Measurements from ENCODE around the gene BAG3. TPM values are rescaled to one million over a fixed set of nuclear protein-coding genes. Genes with fewer than 3 reads are reported as not detected.

BAG3 gene
- total RNA-seq, 4 donors from 2014 or later, result 22.5 to 85.7 (median 32.4) TPM

DNA sequence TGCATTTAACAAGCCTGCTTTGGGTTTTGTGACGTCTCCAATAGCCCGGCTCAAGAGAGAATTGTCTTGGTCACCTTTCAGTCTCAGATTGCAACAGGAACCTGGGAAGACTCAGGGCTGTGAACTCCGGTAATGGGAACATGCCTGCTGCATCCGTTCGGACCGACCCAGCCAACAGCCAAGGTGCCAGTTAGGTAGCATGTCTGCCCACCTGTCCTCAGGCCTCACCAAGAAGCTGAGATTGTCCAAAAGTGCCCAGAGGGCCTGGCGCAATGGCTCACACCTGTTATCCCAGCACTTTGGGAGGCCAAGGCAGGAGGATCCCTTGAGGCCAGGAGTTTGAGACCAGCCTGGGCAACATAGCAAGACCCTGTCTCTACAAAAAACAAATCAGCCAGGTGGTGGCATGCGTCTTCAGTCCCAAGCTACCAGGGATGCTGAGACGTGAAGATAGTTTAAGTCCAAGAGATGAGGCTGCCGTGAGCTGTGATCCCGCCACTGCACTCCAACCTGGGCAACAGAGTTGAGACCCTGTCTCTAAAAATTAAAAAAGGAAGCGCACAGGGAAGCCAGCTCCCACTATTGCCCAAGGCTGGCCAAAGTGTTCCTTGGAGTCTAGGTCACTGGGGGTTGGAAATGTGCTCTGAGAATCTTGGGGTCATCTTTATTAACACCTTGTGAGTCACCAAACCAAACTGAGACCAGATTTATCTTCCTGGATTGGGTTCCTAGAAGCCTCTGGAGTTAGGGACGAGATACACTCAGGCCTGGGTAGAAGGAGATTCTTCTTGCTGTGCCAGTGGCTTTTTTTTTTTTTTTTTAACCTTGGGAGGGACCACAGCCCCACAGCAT is 26.9 kb downstream of the BAG3 start:
- H3K27ac ChIP-seq, result peak overlapping the region; percentile 10 to 58 (median 44)
- H3K36me3 ChIP-seq, result peaks cover 0 to 40% (median 16%) of the 10 kb centered on the region in 4 donors
- intact Hi-C loops (cut with DNase I; ENCODE audit: low total_unique reads), result no loop called here
- no peaks in the 10 kb centered on the region for H3K9me3 ChIP-seq
- in situ Hi-C loops (cut with MboI; ENCODE audit: low pct_ligation_motif_present in 1 of 4, low pct_unique_long_range_greater_than_20kb in 1 of 4, low sequenced_read_pairs in 3 of 4), result loop anchor here in 1 of 4 donors (25.0 kb wide), 1 partner anchor 159 kb away; no protein-coding TSS in a partner anchor
- H3K27me3 ChIP-seq, result no peaks in the 10 kb centered on the region
- 76 to 94% methylated on average over 2 to 13 of the region's 13 CpGs for WGBS, 2 donors (ENCODE audit: low coverage in 1 of 2)
- H3K4me3 ChIP-seq, result no peak overlapping the region
- peaks cover 0 to 11% (median 2%) of the 10 kb centered on the region in 4 donors for H3K4me1 ChIP-seq
- TF ChIP-seq POLR2A (IDR thresholded peaks at IDR 0.05) (no peak), EP300 (IDR thresholded peaks at IDR 0.05; ENCODE audit: low read depth) (no peak), POLR2AphosphoS5 (IDR thresholded peaks at IDR 0.05) (no peak)
- TF ChIP-seq, protein P1, sequence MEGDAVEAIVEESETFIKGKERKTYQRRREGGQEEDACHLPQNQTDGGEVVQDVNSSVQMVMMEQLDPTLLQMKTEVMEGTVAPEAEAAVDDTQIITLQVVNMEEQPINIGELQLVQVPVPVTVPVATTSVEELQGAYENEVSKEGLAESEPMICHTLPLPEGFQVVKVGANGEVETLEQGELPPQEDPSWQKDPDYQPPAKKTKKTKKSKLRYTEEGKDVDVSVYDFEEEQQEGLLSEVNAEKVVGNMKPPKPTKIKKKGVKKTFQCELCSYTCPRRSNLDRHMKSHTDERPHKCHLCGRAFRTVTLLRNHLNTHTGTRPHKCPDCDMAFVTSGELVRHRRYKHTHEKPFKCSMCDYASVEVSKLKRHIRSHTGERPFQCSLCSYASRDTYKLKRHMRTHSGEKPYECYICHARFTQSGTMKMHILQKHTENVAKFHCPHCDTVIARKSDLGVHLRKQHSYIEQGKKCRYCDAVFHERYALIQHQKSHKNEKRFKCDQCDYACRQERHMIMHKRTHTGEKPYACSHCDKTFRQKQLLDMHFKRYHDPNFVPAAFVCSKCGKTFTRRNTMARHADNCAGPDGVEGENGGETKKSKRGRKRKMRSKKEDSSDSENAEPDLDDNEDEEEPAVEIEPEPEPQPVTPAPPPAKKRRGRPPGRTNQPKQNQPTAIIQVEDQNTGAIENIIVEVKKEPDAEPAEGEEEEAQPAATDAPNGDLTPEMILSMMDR (IDR thresholded peaks at IDR 0.05), result no peak
- no peak for DNase-seq

DNA sequence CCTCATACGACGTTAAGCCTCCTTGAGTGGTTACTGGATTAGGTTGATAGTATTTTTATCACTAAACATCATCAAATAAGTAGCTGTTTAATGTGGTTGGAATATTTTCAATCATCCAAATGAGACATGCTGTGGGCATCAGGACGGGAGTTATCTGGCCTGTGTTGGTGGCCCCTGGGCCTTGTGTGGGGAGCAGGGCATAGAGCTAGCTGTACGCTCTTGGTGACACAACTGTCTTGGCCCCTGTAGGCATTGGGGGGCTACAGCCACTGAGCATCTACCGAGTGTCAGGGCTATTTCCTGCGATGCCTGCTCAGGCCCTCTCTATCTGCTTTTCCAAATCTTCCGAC is 28.3 kb downstream of the BAG3 start:
- intact Hi-C loops (cut with DNase I; ENCODE audit: low total_unique reads), result no loop called here
- Histone ChIP-seq H3K4me3 (no peak overlapping the region), H3K9me3 (no peaks in the 10 kb centered on the region), H3K36me3 (peaks cover 0 to 28% (median 10%) of the 10 kb centered on the region in 4 donors), H3K27me3 (no peaks in the 10 kb centered on the region), H3K4me1 (peaks cover 0 to 11% (median 2%) of the 10 kb centered on the region in 4 donors), H3K27ac (peak overlapping the region in 2 of 4 donors; percentile 57 to 58)
- TF ChIP-seq EP300 (IDR thresholded peaks at IDR 0.05; ENCODE audit: low read depth) (no peak), POLR2A (IDR thresholded peaks at IDR 0.05) (no peak), POLR2AphosphoS5 (IDR thresholded peaks at IDR 0.05) (no peak)
- TF ChIP-seq, protein P1 (IDR thresholded peaks at IDR 0.05), result no peak
- in situ Hi-C loops (cut with MboI; ENCODE audit: low pct_ligation_motif_present in 1 of 4, low pct_unique_long_range_greater_than_20kb in 1 of 4, low sequenced_read_pairs in 3 of 4), result loop anchor here in 1 of 4 donors (25.0 kb wide), 1 partner anchor 158 kb away; no protein-coding TSS in a partner anchor
- WGBS, 2 donors (ENCODE audit: low coverage in 1 of 2), result 88 to 91% methylated on average over 6 to 7 of the region's 7 CpGs
- DNase-seq, result no peak

DNA sequence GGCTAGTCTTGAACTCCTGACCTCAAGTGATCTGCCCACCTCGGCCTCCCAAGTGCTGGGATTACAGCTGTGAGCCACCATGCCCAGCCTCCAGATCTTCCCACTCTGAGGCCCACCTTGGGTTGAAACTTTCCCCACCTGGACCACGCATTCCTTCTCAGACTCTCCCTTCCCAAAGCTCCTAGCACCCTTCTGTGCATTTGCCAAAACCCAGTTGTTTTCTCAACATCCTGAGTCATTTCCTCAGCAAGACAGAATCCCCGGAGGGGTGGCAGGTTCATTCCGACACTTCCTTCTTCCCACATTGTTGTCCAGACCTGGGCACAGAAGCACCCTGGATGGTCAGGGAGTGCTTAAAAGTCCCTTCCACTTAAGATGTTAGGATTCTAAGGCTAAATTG is 28.9 kb downstream of the BAG3 start:
- no peak for TF ChIP-seq POLR2A (IDR thresholded peaks at IDR 0.05)
- TF ChIP-seq, protein P1 (IDR thresholded peaks at IDR 0.05), result no peak
- TF ChIP-seq POLR2AphosphoS5 (IDR thresholded peaks at IDR 0.05), result no peak
- no peak for TF ChIP-seq EP300 (IDR thresholded peaks at IDR 0.05; ENCODE audit: low read depth)
- H3K36me3 ChIP-seq, result peaks cover 0 to 22% (median 9%) of the 10 kb centered on the region in 4 donors
- 56 to 68% methylated on average over 3 to 4 of the region's 4 CpGs for WGBS, 2 donors (ENCODE audit: low coverage in 1 of 2)
- peaks cover 0 to 11% (median 2%) of the 10 kb centered on the region in 4 donors for H3K4me1 ChIP-seq
- in situ Hi-C loops (cut with MboI; ENCODE audit: low pct_ligation_motif_present in 1 of 4, low pct_unique_long_range_greater_than_20kb in 1 of 4, low sequenced_read_pairs in 3 of 4) (loop anchor here (10.0 to 25.0 kb wide), 3 partner anchors 157 to 185 kb away; no protein-coding TSS in a partner anchor), intact Hi-C loops (cut with DNase I; ENCODE audit: low total_unique reads) (no loop called here)
- H3K4me3 ChIP-seq, result no peak overlapping the region
- DNase-seq, result no peak
- no peaks in the 10 kb centered on the region for H3K27me3 ChIP-seq
- H3K9me3 ChIP-seq, result no peaks in the 10 kb centered on the region
- peak overlapping the region; percentile 9 to 68 (median 58) for H3K27ac ChIP-seq

DNA sequence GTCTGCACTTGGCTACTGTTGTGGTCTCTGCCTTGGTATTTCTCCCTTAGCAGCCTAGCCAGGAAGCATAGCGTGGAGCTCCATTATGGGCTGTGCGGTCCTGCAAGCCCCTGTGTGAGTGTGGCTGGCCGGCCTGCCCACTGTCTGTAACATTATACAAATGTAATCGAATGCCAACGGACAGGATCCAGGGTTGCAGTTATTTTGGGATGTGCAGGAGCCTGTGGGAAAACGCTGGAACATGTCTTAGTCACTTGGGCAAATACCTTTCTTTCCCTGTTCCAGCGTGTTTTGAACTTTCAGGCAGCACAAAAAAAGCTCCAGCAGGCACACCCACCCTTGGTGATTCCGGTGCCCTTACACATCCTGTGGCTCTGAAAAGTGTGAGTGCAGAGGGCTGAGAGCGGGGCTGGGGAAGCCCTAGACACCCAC is 29.5 kb downstream of the BAG3 start:
- in situ Hi-C loops (cut with MboI; ENCODE audit: low pct_ligation_motif_present in 1 of 4, low pct_unique_long_range_greater_than_20kb in 1 of 4, low sequenced_read_pairs in 3 of 4), result loop anchor here (10.0 to 25.0 kb wide), 3 partner anchors 157 to 184 kb away; no protein-coding TSS in a partner anchor
- H3K27ac ChIP-seq, result peak overlapping the region; percentile 9 to 68 (median 58)
- H3K4me3 ChIP-seq, result no peak overlapping the region
- WGBS, 2 donors (ENCODE audit: low coverage in 1 of 2), result 48 to 64% methylated on average over 6 to 9 of the region's 9 CpGs
- H3K9me3 ChIP-seq, result no peaks in the 10 kb centered on the region
- H3K27me3 ChIP-seq, result no peaks in the 10 kb centered on the region
- no peak for TF ChIP-seq POLR2AphosphoS5 (IDR thresholded peaks at IDR 0.05)
- intact Hi-C loops (cut with DNase I; ENCODE audit: low total_unique reads), result no loop called here
- no peak for DNase-seq
- peaks cover 0 to 11% (median 2%) of the 10 kb centered on the region in 4 donors for H3K4me1 ChIP-seq
- H3K36me3 ChIP-seq, result peaks cover 0 to 21% (median 9%) of the 10 kb centered on the region in 4 donors

Data from transverse colon (tissue), 4 donors.